CD4-positive, alpha-beta T cell treated with Interleukin-6 for 4 hours (primary cell): ENCODE measurements around the gene LRCOL1.
A peak's percentile ranks its signal among the peaks of the same experiment; 100 is the strongest.
"Not testable (repeated sequence)": the region's sequence is repeated elsewhere in the genome, so short reads cannot be mapped to it uniquely, and the experiment has no call there.

Experiments used
- DNase-seq: peaks from one replicate; pipeline ENCODE4 v3.0.0-alpha.2; 2020; ENCODE audit warnings: mixed read lengths

The LRCOL1 gene

DNA sequence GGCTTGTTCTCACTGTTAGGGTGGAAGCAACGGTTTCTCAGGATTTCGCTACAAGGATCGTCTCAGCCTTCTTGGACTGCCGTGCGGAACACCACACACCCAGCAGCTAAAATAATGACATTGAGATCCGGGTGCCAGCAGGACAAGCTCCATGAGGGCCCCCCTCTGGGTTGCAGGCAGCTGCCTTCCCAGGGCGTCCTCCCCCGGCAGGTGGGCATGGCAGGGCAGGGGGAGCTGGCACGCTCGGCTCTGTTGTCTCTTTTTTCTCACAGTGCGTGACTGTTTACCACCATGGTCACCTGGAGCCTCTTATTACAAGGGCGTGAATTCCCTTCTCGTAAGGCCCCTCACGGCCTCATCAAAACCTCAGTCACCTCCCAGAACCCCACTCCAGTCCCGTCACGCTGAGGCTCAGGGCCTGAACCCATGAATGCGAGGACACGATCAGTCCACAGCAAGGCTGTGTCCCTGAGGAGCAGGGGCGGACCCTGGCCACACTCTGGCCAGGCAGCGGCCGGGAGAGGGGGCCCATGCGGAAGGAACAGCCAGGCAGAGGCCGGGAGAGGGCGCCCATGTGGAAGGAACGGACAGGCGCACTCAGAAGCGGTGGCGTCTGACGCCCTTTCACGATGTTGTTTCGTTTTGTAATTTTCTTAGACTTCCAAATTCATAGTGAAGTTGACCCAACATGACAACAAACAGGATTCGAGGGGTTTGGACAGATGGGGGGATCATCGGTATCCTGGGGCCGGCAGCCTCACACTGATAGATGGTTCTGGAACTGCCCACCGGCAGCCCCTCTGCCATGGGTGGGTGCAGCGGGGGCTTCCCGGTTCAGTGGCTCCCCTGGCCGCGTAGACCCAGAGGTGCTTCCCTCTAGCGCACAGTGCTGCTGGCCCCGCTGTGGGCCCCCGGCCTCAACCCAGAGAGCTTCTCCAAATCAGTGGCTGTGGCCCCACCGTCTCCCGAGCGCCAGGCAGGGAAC lies 10.0 kb downstream of the LRCOL1 start:
- DNase-seq = peak; percentile 59

- not testable (repeated sequence) for DNase-seq
Measured at GRCh38 chr12:132599502-132599901, 10.9 kb downstream of the LRCOL1 start.

GRCh38 chr12:132597333-132598316 lies 12.8 kb downstream of the LRCOL1 start:
- DNase-seq = peak; percentile 56

DNA sequence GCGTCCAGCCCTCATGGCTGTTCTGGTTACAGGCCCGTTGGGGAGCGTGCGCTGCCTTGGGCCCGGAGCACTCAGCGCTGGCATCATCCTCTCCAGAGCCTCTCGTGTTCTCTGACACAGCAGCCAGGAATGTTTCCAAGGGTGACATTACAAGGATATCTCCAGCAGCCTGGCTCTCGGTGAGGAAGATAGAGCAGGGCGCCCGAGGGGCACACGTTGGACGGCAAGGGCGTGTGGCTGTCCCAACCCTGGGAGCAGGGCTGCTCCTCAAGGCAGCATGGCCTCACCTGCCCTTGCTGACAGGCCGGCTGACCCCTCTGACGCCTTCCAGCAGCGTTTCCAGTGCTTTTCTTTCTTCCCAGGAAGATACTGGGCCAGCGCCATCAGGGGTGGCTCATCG lies 14.4 kb downstream of the LRCOL1 start:
- DNase-seq = no peak

DNA sequence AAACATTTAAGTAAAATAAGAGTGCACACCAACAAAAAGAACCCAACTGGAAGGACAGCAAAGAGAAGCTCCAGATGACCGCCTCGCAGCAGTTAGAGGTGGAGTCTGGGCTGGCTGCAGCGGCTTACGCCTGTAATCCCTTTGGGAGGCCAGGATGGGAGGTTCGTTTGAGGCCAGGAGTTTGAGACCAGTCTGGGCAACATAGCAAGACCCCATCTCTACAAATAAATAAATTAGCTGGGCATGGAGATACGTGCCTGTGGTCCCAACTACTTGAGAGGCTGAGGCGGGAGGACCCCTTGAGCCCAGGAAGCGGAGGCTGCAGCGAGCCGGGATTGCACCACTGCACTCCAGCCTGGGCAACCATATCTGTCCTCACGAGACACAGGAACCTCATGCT lies 15.2 kb downstream of the LRCOL1 start:
- no peak for DNase-seq

DNA sequence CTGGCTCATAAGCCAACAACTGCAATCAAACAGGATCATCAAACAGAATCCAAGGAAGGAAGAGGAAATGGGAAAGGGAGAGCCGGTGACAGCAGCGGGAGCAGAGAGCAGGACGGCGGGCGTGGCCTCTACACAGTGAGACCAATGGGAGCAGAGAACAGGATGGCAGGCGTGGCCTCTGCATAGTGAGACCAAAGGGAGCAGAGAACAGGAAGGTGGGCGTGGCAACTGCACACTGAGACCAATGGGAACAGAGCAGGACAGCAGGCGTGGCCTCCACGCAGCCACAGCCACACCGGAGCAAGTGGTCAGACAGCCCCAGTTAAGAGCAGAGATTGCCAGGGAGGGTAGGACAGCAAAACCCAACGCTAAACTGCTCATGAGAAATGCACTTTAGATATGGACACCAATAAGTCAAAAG lies 16.4 kb downstream of the LRCOL1 start:
- peak; percentile 18 for DNase-seq

DNA sequence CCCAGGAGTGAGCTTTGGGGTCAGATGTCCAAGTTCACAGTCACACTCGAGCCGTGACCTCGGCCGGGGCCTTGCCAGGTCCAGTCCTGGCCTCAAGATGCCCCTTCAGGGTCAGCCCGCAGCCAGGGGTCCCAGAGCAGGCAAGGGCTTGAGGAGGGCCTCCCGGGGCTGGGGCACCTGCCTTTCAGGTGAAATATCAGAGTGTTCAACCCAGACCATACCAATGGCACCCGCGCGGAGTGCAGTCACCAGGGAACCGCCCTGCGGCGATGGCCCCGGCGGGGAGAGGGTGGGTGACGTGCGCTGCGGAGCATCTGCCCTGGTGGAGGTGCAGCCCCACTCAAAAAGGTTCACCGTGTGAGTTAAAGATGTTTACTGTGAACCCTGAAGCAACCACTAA lies 16.9 kb downstream of the LRCOL1 start:
- DNase-seq = no peak

- DNase-seq = no peak
Measured at GRCh38 chr12:132593071-132593470, 17.3 kb downstream of the LRCOL1 start.

DNA sequence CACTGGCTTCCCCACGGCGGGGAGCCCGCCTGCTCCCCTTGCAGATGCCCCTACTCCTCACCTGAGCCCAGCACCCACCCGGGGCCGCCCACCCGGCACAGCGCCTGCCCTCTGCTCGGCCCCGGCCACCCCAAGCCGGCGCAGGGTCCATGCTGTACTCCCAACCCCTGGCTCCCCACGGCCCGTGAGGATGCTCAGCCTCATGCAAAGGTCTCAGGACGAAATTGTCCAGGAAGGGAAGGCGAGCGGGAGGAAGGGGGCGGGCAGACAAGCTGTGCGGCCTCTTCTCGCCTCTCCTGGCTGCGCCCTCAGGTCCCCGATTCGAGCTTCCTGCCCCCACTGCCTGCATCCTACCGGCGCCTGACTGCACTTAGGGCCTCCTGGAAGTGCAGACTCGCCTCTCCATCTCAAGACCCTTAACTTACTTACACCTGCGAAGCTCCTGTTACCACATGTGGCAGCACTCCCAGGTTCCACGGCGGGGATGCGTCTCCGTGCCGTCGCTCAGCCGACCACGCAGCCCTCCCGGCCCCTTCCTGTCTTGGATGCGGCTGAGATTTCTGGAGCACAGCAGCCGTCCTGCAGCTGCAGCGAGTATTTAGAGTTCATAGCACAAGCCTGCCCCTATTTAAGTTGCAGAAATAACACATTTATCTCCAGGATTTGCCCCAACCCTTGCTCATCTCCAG lies 18.0 kb downstream of the LRCOL1 start:
- no peak for DNase-seq

DNA sequence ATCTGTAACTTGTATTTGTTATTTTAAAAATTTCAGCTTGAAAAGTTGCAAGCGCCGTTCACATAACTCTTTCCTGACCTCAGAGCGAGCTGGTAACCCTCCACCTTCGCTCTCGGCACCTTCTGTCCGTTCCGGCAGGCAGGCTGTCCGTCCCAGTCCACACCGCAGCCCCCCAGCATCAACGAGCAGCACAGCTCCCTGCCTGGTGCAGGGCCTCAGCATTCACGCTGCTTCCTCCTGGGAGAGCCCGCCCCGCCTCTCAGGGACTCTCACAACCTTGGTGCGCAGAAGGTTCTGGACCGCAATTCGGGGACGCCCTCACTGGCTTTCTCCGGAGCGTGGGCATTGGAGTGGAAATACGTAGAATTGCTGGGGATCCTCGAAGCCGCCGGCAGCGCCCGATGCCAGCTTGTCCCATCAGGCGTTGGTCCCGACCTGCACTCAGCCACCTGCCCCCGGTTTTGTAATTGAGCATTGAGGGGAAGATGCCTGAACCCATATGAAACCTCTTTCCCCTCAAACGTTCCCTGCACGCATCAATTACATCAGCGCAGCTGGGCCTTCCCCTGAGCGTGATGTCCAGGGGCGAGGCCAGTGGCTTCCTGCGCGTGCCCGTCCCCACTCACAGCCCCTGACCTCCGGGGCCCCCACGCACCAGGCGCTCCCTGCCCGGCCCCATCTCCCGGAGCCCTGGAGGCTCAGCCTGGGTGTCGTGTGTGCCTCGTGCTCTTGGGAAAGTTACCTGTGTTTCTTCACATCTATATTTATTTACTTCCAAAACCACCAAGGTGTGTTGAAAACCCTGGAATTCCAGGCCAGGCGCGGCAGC lies 19.1 kb downstream of the LRCOL1 start:
- no peak for DNase-seq

- DNase-seq = no peak
Measured at GRCh38 chr12:132588821-132589669, 21.3 kb downstream of the LRCOL1 start.

DNA sequence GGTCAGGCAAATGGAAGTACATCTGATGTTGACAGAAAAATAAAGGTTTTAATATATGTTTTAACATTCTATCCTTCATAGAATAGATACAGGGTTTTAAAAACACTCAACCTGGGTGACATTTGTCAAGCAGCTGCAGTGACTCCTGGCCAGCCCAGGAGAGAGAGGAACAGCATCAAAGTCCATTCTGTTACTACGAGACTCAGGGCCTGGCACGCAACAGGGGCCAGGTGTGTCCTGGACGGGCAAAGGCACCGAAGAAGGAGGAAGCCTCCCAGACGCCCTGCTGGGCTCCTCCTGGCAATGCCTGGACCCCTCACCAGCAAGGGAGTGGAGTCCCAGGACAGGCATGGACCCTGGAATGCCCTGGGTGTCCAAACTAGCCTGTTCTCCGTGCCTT lies 22.1 kb downstream of the LRCOL1 start:
- no peak for DNase-seq

GRCh38 chr12:132587781-132588180 lies 22.6 kb downstream of the LRCOL1 start:
- no peak for DNase-seq

DNA sequence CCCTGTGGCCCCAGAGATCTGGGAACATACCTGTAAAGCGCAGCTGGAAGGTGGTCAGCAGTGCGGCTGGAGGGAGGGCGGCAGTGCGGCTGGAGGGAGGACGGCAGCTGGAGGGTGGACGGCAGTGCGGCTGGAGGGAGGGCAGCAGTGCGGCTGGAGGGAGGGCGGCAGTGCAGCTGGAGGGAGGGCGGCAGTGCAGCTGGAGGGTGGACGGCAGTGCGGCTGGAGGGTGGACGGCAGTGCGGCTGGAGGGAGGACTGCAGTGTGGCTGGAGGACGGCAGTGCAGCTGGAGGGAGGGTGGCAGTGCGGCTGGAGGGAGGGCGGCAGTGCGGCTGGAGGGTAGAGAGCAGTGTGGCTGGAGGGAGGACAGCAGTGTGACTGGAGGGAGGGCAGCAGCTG lies 23.5 kb downstream of the LRCOL1 start:
- DNase-seq = no peak

GRCh38 chr12:132585177-132585576 lies 25.2 kb downstream of the LRCOL1 start:
- no peak for DNase-seq

DNA sequence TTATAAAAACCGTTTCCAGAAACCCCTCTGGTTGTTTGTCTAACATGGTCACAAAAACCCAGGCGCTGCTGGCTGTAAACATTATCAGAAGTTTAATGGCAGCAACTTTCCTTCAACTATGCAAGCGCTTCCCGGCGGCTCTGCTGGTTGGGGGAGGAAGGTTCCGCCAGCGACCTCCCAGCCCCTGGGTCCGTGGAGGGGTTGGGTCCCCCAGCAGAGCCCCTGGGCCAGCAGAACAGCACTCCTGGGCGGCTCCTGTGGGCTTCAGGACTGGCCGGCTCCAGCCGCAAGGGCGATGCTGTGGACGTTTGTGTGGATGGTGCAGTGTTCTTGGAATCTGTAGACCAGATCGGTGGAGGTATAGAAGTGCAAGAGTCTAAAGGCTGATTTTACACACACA lies 26.0 kb downstream of the LRCOL1 start:
- no peak for DNase-seq

DNA sequence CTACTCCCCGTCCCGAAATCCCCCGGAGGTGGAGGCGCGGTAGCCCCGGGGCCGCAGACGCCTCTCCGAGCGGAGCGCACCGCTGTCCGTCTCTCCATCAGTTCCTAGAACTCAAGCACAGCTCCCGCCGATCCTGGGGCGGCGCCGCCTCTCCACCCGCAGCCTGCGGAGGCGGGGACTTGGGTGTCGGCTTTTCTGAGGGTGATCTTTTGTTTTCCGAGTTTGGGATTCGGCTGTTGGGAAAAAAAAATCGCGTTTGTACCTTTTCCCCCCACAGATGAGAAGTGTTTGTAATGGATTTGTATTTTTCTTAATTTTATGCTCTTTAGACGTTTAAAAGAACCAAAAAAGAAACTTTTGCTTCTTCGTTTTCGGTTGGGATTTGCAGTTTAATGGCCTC lies 26.6 kb downstream of the LRCOL1 start:
- no peak for DNase-seq

- no peak for DNase-seq
Measured at GRCh38 chr12:132583411-132583710, 27.0 kb downstream of the LRCOL1 start.

- no peak for DNase-seq
Measured at GRCh38 chr12:132582582-132583410, 27.6 kb downstream of the LRCOL1 start.

- DNase-seq = no peak
Measured at GRCh38 chr12:132582058-132582420, 28.3 kb downstream of the LRCOL1 start.
